ENCODE results near the gene GNAQ.
"Not testable (repeated sequence)": the region's sequence is repeated elsewhere in the genome, so short reads cannot be mapped to it uniquely, and the experiment has no call there.

Gene GNAQ

GRCh38 chr9:77903666-77904285 is 127.8 kb downstream of the GNAQ start:
- no peak for DNase-seq (ENCODE audit: low read depth in 2 of 2)

DNA sequence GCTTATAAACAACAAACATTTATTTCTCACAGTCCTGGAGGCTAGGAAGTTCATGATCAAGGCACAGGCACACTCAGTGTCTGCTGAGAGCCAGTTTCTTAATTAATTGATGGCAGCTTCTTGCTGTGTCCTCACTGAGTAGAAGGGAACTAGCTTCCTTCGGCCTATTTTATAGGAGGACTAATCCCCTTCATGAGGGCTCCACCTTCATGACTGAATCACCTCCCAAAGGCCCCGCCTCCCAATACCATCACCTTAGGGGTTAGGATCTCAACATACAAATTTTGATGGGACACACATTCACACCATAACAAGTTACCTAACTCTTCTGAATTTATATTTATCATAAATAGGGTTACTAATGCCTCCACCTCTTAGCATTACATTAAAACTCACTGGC is 129.8 kb downstream of the GNAQ start:
- DNase-seq (ENCODE audit: low read depth in 2 of 2): no peak

- DNase-seq (ENCODE audit: low read depth in 2 of 2): no peak
Measured at GRCh38 chr9:77901018-77901417, 130.6 kb downstream of the GNAQ start.

DNA sequence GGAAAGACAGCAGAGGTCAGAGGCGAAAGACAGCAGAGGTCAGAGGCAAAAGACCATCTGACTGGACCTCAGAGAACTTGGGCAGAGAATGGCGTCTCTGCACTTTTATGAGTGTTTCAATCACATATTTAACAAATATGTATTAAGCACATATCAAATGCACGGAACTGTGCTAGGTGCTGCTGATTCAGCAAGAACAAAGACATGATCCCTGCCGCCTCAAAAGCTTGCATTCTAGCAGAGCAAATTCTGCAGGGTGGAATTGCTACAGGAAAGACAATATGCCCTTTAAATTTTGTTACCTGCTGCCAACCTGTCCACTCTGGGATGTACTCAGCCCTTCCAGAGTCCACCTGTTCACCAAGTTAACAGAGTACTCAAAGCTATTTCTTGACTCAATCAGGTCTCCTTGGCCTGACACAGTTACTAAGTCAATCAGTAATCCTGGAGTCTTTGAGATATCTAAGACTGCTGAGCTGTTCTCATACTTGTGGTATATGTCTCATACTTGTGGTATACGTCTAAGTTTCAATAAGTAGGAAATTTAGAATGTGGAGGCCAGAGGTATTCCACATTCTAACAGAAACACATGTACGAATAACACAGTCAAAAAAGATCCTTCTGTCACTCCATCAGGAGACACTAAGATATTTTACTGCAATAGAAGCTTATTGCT is 131.8 kb downstream of the GNAQ start:
- DNase-seq (ENCODE audit: low read depth in 2 of 2): no peak

DNA sequence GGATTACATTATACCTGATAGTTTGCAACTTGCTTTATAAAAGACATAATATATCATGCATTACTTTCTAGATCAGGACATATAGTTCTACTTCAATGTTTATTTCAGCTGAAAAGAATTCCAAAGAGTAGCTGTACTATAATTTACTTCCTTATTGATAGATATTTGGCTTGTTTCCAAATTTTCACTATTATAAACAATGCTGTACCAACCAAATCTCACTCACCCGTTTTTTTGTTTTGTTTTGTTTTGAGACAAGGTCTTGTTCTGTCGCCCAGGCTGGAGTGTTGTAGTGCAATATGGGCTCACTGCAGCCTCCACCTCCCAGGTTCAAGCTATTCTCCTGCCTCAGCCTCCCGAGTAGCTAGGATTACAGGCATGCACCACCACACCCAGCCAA is 132.7 kb downstream of the GNAQ start:
- DNase-seq (ENCODE audit: low read depth in 2 of 2): no peak

- DNase-seq (ENCODE audit: low read depth in 2 of 2): no peak
Measured at GRCh38 chr9:77896938-77897667, 134.5 kb downstream of the GNAQ start.

DNA sequence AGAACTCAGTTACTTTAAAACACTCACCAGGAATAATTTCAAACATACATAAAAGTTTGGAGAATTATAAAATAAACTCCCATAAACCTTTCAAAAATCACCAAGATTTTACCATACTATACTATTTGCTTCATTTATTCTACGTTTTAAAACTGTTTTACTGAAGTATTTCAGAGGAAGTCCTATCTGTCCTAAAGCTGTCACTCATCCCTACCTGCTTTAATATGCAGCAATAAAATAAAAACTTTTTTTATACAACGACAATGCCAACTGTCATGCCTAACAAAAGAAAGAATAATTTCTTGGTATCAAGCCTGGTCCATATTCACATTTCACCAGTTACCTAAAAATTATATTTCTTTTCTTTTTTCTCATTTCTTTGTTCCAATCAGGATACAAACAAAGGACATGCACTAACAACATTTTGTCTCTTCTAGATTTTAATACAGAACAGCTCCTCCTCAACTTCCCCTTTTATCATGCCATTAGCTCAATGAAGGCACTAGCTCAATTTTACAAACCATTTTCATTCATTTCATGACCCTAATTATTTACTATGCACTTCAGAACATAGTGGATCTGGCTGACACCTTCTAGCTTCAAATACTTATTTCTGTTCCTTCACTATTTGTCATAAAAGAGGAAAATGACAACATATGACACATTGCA is 135.2 kb downstream of the GNAQ start:
- no peak for DNase-seq (ENCODE audit: low read depth in 2 of 2)

GRCh38 chr9:77893706-77894105 is 137.9 kb downstream of the GNAQ start:
- DNase-seq (ENCODE audit: low read depth in 2 of 2): no peak

DNA sequence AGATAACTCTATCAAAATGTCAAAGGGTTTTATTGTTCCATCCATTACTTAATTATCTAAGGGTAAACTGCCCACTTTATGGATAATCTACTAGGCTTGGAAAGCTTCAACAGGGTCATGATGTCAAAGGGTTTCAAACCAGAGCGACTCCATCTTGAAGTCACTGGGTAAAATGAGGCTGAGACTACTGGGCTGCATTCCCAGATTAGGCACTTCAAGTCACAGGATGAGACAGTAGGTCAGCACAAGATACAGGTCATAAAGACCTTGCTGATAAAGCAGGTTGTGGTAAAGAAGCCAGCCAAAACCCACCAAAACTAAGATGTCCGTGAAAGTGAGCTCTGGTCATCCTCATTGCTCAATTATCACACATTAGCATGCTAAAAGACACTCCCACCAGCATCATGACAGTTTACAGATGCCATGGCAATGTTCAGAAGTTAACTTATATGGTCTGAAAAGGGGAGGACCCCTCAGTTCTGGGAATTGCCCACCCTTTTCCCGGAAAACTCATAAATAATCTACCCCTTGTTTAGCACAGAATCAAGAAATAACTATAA is 138.6 kb downstream of the GNAQ start:
- DNase-seq (ENCODE audit: low read depth in 2 of 2): no peak

DNA sequence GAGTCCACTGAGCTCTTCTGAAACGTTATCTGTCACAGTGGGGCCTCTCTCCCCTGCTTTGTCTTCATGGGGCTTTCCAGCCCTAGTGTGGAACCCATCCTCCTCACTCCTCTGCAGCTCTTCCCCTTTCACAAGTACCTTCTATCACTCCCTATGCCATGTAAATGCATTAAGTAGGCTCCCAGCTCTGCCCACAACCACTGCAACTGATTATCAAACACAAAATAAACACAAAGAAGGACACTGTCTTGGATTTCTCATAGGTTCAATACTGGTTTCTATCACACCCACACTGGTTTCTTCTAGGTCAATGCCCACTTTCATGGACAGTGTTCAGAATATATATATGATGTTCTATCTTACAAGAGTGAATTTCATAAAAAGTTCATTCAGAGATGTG is 139.4 kb downstream of the GNAQ start:
- DNase-seq (ENCODE audit: low read depth in 2 of 2): no peak

DNA sequence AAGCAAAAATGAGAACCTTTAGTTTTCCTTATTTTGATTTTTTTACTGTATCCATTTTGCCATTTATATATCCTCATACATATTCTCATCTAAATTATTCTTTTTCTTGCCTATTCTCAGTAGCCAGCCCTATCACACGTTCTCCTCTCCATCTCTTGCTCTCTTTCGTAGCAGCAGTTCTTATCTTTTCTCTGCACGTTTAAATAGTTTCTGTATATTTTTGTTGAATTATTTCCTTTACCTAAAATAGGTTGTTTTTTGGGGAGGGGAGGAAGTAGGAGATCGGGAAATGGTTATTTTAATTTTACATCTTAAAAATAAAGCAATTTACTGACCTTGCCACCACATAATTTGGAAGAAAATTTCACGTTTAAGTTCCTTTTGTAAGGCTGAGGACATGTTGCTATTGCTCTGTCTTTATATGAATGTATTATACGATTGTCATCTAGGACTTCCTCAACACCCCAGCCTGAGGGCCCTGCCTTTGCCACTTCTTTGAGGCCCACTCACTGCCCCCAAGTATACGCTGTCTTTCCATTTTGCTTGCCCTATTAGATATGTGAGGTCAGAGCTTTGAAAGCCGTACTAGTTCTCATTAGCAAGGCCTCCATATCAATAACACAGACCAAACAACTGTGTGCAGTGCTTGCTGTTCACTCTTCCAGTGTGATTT is 140.3 kb downstream of the GNAQ start:
- no peak for DNase-seq (ENCODE audit: low read depth in 2 of 2)

DNA sequence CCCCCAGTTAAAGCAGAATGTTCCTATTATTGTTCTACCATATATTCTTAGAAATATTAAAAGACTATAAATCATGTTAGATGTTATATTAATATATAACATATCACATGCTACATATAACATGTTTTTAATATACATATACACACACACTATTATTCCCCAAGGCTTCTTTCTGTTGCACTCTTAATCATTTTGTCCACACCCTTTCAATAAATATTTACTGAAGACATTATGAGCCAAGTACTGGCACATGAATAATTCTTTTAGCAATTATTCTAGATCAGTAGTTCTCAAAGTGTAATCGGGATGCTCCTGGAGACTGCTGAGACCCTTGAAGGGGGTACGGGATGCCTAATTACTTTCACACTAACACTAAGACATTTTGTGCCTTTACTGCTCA is 143.9 kb downstream of the GNAQ start:
- DNase-seq (ENCODE audit: low read depth in 2 of 2): no peak

- DNase-seq (ENCODE audit: low read depth in 2 of 2): no peak
Measured at GRCh38 chr9:77885104-77885672, 146.4 kb downstream of the GNAQ start.

DNA sequence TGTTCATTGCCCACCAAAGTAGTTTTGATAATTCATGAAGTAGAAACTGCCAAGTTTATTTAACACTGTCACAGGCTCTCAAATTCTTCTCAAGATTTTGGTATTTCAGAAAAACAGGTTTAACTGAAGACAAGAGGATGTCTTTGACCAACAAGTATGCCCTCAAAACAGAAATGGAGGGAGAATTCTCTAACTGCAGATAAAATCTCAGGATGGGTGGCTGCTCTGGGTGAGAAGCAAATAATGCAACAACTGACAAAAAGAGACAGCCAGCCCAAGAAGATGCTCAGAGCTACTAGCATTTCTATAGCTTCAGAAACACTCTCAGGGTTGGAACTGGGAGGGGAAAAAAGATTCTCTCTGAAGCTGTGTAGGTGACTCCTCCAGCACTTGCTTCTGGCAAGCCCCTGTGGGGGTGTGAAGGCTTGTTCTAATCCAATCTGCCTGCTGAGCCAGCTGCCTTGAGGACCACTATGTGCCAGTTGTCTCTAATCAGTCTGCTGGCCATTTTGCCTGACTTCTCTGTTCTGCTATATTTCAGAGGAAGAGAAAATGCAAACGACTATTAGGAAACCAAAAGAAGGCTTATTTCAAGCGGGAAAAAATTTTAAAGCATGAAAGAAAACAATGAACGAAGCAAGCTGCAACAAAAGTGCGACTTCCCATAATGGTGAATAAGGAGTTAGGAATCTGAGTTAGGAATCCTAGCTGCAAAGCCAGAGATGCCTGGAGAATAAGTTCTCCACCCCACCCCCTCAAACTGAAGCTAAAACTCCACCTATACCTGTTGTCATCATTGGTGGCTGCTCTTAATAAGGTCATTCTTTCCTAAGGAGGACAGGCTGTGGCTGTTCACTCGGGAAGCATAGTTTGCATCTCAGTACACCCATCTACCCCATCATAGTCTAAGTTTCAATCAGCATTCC is 147.5 kb downstream of the GNAQ start:
- no peak for DNase-seq (ENCODE audit: low read depth in 2 of 2)

- DNase-seq (ENCODE audit: low read depth in 2 of 2): no peak
Measured at GRCh38 chr9:77883133-77883532, 148.5 kb downstream of the GNAQ start.

- no peak for DNase-seq (ENCODE audit: low read depth in 2 of 2)
Measured at GRCh38 chr9:77882294-77882693, 149.3 kb downstream of the GNAQ start.

GRCh38 chr9:77881634-77882033 is 150.0 kb downstream of the GNAQ start:
- DNase-seq (ENCODE audit: low read depth in 2 of 2): not testable (repeated sequence)

GRCh38 chr9:77881111-77881510 is 150.5 kb downstream of the GNAQ start:
- no peak for DNase-seq (ENCODE audit: low read depth in 2 of 2)

GRCh38 chr9:77879437-77879943 is 152.1 kb downstream of the GNAQ start:
- DNase-seq (ENCODE audit: low read depth in 2 of 2): no peak

- not testable (repeated sequence) for DNase-seq (ENCODE audit: low read depth in 2 of 2)
Measured at GRCh38 chr9:77878793-77879192, 152.8 kb downstream of the GNAQ start.
